GM19043 (cell line): ENCODE data around the gene RIPK3.

ENCODE experiments used
- ATAC-seq: cut with Tn5 transposase; IDR thresholded peaks from one replicate; pipeline ENCODE4 v1.9.1; 2021; ENCODE audit warnings: low read depth; ENCODE audit not compliant: unreplicated experiment

RIPK3 gene

DNA sequence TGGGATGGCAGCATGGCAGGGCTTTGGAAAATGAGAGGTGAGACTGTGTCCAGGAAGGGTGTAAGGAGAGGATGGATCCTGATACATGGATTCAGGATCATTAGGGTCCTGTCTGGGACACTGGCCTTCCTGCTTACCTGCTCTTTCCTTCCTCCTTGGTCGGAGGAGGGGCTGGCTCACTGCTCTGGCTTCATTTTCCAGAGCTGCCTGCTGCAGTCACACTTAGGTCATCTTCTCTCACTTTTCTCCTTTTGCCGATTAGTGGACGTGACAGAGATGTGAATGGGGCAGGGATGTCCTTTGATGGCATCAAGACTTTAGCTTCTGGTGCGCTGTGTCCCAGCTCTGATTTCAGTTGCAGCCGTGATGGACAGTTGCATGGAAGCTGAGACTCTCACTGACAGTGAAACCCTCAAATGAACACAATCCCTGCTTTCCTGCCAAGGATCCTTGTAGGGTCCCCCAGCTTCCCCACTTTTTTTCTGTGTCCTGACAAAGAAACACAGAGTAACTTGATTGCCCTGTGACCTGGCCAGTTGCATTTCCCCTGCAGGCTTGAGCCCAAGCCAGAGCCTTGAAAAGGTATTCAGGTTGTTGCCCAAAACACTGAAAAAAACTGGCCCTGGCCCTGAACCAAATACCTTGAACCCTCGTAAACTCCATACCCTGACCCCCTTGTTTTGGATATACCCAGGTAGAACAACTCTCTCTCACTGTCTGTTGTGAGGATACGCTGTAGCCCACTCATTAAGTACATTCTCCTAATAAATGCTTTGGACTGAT, 31.3 kb downstream of the RIPK3 start:
- no peak for ATAC-seq

DNA sequence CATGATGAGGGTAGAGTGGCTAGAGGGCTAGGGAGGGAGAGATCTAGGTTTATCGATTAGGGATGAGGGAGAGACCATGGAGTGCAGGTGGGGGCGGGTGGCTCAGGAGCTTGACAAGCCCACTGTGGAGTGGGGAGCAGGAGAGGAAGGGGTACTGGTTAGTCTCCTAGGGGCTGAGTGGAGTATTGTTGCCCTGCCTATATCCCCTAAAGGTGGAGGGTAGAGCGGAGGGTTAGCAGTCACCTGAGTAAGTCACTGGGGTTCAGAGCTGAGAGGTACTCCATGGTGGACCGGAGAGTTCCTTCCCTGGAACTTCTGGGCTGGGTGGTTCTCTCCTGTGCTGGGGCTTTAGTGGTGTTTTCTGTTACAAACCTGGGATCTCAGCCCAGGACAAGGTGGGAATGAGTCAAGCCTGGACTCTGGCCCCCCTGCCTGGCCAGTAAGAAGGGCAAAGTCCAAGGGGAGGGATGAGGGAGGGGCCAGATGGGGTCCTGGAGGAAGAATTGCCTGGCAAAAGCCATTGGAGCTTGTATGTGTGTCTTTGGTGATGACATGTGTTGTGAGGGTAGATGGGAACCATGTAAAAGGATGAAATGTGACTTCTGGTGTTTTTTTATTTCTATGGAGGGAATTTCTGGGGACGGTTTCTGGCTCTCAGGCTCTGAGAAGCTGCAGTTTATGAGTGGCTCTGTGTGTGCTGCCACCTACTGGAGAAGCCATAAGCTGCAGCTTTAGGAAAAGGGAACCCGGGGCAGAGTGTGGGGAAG, 32.0 kb downstream of the RIPK3 start, which contains the start of gene CIDEB:
Gene CIDEB (minus strand): TSS at position 403 of the 767 bp plus-strand sequence. CDS start 119 bp downstream, at position 284.
- no peak for ATAC-seq

DNA sequence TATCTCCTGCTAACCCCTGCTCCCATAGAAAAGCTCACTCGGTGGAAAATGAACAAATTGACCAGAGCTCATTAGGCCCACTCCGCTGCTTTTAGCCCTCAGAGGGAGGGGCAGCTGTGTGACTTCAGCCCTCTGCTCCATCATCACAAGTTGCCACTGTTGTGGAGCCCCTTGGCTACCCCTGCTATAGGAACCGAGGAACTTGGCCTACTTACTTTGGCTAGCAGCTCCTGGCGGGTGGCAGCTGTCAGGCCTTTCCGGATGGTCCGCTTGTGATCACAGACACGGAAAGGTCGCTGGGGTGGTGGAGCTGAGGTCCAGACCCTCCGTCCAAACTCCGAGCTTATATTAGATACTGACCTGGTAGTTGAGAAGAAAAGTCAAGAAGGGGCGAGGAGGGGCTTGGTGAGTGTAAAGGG, 32.6 kb downstream of the RIPK3 start:
- ATAC-seq = no peak

GRCh38 chr14:24304019-24304387, 35.8 kb downstream of the RIPK3 start:
- ATAC-seq = no peak

DNA sequence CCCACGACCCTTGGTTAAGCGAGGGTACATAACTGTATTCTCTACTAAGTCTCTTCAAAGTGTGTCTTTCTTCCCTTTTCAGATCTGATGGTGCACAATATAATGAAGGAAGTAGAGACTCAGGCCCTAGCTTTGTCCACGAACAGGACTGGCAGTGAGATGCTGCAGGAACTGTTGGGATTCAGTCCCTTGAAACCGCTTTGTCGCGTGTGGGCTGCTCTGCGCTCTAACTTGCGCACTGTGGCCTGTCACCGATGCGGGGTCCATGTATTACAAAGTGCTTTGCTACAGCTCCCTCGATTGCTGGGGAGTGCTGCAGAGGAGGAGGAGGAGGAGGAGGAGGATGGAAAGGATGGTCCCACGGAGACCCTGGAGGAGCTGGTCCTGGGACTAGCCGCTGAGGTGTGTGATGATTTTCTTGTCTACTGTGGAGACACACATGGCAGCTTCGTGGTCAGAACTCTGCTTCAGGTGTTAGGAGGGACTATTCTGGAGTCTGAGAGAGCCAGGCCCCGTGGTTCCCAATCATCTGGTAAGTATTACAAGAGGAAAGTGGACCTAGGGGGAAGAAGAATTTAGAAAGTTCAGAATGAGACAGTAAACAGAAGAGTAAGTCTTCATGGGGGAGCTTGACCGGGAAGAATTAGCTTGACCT, 39.3 kb downstream of the RIPK3 start:
- no peak for ATAC-seq

DNA sequence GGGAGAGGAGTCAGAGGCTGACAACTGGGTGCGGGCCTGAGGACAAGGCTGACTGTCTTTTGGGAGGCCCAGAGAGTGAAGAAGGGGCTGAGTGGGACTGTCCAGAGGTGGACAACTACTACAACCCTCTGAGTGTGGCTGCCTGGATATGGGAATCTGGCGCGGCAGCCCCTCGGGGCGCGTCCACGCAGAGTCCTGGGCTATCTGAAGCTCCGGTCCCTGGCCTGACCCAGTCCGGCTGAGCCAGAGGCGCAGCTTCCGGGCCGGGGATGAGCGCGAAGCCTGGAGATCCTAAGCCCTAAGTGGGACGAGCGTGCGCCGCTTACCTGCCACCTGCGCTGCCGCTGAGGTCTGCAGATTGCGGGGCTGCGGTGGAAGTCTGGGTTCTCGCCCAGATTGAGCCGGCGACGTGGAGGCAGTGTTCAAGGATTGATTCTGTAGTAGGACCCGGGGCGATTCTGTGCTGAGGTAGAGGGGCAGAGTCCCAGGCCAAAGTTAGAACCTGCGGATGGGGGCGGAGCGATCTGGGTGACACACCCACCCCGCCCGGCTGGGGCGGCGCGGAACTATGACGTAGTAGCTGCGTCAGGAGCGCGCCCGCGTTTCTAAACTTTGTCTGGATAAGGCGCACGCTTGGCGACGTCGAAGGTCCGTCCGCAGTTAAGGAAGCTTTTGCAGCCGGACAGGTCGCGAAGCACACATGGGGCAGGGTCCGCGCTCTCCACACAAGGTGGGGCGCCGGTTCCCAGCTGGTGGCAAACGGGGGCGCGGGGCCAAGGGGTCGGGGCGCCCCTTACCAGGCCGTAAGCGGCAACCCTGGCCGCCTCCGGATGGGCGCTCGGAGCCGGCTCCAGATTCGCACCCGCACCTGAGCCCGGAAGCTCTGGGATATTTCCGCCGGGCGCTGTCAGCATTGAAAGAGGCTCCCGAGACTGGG, 40.3 kb downstream of the RIPK3 start, which contains the start of the genes DHRS1 and NOP9:
Gene DHRS1 (minus strand): TSS at position 526 of the 937 bp plus-strand sequence. CDS start 674 bp downstream, outside the sequence.
Gene NOP9 (plus strand): TSS at position 596 of the 937 bp plus-strand sequence. CDS start 105 bp downstream, at position 701.
- ATAC-seq = peak; percentile 54

DNA sequence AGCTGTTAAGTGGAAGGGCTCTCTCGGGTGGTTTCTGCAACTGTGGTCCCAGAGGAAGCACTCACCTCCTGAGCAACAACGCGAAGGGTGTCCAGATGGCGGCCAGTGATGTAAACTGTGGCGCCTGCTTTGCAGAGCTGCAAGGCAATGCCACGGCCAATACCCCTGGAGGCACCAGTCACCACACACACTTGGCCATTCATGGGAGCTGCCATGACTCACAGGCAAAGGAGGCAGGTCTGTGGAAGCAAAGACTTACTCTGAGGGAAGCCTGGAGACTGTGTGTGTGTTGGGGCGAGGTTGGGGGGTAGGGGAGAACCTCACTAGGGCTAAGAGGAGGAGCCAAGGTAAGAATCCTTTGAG, 40.9 kb downstream of the RIPK3 start:
- ATAC-seq = no peak

GRCh38 chr14:24297190-24297964, 42.4 kb downstream of the RIPK3 start:
- peak; percentile 21 for ATAC-seq

DNA sequence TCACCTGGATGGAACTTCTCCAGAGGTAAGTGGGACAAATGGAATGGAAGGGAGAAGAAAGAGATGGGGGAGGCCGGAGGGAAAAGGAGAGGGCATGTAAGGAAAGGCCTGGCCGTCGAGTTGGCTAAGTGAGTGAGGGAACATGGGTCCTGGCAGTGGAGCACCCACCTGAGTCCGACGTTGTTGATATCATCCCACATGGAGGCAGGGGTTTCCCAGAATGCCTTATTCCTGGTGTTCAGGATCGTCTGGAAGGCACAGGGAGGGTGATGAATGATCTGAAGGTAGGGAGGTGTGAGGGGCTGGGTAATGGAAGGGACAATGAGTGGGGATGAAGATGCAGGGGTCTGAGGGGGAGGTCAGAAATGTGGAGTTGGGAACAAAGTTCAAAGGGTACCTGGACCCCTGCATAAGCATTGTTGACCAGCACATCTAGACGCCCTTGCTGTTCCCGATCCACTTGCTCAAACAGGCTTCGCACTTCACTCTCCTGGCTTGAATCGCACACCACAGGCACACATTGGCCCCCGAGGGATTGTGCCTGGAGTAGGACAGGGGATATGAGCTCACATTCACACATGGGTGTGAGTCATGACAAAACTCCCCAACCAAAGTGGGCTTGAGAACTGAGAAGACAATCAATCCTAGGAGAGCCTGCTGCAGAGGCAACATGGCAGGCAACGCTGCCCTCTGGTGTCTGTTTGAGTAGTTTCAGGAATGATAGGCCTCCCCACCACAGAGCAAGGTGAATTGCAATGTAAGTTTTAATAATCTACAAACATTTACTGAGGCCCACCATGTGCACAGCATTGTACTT, 43.2 kb downstream of the RIPK3 start:
- ATAC-seq = peak; percentile 47

DNA sequence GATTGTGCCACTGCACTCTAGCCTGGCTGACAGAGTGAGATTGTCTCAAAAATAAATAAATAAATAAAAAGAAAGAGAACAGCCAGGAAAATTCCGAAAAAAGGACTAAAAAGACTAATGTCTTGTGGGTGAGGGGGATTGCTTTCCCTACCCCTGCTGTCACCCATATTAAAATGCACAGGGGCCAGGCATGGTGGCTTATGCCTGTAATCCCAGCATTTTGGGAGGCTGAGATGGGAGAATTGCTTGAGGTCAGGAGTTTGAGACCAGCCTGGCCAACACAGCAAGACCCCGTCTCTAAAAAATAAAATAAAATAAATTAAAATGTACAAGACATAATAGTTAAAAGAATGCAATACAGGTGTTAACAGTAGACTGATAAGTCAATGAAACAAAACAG, 46.3 kb downstream of the RIPK3 start:
- no peak for ATAC-seq

DNA sequence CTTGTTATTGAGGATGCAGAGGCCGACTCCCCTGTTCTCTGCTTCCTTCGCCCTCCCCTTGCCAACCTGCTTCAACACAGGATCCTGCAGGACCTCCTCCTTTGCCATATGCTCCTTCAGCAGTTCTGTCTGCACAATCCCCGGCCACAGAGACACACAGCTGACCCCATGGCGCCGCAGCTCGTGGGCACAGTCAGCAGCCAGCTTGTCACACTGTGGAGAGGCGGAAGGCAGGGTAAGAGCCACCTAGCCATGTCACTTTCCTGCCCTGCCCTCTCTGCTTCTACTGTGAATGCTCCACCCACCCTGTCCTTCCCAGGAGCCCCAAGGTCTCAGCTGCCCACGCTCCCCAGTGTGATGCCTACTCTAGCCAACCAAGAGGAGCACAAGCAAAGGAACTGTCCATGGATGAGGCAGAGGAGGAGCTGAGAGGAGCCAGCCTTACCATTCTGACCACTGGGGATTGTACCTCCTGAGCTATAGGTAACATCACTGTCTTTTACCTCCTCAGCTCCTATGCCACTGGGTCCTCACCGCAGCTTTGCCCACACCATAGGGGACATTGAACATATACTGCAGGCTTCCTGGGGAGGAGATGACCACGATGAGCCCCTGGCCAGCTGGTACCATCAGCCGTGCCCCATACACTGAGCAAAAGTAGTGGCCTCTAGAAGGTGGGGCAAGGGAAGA, 47.5 kb downstream of the RIPK3 start:
- ATAC-seq = no peak

- ATAC-seq = no peak
These were observed 48.2 kb downstream of the RIPK3 start for GRCh38 chr14:24291446-24292117.

GRCh38 chr14:24290746-24291145, 49.0 kb downstream of the RIPK3 start:
- ATAC-seq = no peak

DNA sequence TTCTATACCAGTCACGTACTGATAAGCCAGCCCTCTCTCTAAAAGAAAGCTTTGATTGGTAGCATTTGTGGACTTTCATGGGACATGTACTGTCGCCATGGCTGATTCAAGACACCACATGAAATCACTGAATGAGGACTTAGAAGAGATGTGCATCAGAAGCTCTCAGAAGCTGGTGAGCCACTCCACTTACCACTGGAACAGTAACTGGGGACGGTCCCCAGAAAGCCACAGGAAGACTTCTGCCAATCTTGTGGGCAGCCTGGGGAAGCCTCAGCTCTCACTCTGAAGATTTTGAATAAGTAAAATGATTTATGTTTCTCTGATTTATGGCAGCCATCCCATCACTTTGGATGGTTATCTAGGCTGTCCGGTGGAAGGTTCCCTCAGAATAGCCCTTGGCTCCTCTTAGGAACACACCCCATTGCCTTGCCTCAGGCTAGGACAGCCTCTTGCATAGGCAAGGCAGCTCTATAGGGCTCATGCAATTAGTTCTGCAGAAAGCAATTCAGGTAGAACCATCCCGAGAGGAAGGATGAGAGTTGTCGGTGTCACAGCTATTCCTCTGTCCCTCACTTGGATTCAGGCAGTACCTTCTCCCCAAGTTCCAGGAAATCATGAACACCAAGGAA, 50.0 kb downstream of the RIPK3 start:
- peak; percentile 87 for ATAC-seq

DNA sequence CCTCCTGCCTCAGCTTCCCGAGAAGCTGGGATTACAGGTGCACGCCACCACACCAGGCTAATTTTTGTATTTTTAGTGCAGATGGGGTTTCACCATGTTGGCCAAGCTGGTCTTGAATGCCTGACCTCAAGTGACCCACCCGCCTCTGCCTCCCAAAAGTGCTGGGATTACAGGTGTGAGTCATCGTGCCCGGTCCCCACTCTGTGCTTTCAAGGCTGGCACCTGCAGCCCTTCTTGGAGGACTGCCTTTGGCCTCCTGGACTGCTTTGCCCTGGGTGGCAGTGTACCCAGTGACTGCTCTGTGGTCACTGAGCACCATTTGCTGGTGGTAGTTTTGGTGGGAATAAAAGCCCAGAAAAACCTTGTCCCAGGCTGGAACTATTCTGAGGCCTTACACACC, 52.8 kb downstream of the RIPK3 start:
- no peak for ATAC-seq
